Measurements from ENCODE around the gene MOSPD3.
A peak's percentile ranks its signal among the peaks of the same experiment; 100 is the strongest.

The MOSPD3 gene

DNA sequence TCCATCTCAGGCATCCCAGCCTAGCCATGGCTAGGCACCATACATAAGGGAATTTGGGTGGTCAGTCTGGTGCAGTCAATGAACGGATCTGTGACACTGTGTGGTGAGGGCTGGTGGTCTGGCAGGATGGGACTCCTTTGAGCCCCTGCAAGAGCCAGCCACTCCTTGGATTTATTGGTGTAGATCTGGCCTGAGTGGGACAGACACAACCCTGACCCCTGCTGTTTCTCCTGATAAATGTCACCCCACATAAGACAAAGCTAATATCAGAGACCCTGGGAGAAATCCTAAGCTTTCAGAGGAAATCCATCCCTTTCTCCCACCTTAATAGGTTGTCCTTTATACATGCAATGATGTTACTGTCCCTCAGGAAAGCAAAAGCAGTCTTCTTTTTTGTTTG lies 23.9 kb upstream of the MOSPD3 start:
- no peak overlapping the region for H3K27ac ChIP-seq
- no peak for DNase-seq (ENCODE audit: low spot score)
- H3K4me3 ChIP-seq = no peak overlapping the region
- TF ChIP-seq, protein P1, sequence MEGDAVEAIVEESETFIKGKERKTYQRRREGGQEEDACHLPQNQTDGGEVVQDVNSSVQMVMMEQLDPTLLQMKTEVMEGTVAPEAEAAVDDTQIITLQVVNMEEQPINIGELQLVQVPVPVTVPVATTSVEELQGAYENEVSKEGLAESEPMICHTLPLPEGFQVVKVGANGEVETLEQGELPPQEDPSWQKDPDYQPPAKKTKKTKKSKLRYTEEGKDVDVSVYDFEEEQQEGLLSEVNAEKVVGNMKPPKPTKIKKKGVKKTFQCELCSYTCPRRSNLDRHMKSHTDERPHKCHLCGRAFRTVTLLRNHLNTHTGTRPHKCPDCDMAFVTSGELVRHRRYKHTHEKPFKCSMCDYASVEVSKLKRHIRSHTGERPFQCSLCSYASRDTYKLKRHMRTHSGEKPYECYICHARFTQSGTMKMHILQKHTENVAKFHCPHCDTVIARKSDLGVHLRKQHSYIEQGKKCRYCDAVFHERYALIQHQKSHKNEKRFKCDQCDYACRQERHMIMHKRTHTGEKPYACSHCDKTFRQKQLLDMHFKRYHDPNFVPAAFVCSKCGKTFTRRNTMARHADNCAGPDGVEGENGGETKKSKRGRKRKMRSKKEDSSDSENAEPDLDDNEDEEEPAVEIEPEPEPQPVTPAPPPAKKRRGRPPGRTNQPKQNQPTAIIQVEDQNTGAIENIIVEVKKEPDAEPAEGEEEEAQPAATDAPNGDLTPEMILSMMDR (IDR thresholded peaks at IDR 0.05) = no peak

DNA sequence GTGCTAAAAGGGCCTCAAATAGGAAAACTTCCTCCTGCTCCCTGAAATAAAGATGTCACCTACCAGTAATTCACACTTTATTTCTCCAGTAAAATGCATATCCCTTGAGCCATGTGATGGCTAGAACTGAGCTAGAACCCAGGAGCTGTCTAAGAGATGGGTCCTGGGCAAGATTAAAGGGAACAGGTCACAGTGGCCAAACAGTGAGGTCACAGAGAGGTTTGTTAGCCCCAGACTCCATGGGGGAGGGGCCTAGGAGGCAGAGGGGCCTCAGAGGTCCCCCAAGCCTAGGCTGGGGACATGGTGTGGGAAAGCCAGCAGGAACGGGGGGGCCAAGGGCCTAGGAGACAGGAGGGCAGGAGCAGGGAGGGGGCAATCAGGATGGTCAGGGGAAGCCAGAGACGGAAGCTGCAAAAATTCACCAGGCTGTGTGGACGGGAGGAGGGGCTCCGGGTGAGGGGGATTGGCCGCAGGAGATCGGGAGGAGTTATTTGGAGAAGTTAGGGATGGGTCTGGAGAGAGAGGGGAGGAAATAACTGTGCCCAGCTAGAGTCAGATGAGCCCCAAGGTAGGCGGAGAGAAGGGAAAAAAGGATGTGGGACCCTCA lies 22.9 kb upstream of the MOSPD3 start:
- peak overlapping the region in 1 of 2 donors; percentile 13 for H3K27ac ChIP-seq
- peak overlapping the region; percentile 27 for H3K4me3 ChIP-seq
- TF ChIP-seq, protein P1 (IDR thresholded peaks at IDR 0.05) = no peak
- DNase-seq (ENCODE audit: low spot score) = no peak

DNA sequence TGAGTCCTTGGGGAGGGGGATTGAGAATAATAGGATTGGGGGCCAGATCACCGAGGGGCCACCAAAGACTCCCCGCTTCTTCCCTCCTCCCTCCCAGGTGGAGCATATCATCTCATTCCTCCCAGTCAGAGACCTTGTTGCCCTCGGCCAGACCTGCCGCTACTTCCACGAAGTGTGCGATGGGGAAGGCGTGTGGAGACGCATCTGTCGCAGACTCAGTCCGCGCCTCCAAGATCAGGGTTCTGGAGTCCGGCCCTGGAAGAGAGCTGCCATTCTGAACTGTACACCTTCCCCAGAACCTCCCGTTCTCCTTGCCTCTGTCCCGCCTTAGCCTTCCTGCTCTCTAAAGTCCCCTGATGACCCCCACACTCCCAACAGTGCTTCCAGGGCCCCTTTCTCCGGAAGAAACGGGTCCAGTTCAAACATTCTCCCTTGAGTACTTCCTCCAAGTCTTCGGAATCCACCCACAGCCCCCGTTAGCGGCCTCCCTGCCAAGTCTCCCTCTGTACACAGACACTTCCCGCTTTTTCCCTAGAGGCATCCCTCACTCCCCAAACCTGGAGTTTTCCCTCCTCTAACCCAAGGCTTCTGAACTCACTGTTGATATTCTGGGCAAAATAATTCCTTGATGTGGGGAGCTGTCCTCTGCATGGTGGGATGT lies 22.1 kb upstream of the MOSPD3 start:
- H3K27ac ChIP-seq = peak overlapping the region in 1 of 2 donors; percentile 13
- no peak for DNase-seq (ENCODE audit: low spot score)
- TF ChIP-seq, protein P1 (IDR thresholded peaks at IDR 0.05) = no peak
- H3K4me3 ChIP-seq = peak overlapping the region; percentile 27

DNA sequence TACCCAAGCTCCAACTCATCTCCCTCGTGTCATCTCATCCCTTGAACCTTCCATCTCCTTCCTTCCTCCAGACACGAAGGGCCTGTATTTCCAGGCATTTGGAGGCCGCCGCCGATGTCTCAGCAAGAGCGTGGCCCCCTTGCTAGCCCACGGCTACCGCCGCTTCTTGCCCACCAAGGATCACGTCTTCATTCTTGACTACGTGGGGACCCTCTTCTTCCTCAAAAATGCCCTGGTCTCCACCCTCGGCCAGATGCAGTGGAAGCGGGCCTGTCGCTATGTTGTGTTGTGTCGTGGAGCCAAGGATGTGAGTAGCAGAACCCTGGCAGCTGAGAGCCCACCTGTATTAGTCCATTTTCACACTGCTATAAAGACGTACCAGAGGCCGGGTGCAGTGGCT lies 20.7 kb upstream of the MOSPD3 start:
- Histone ChIP-seq H3K4me3 (no peak overlapping the region), H3K27ac (no peak overlapping the region)

DNA sequence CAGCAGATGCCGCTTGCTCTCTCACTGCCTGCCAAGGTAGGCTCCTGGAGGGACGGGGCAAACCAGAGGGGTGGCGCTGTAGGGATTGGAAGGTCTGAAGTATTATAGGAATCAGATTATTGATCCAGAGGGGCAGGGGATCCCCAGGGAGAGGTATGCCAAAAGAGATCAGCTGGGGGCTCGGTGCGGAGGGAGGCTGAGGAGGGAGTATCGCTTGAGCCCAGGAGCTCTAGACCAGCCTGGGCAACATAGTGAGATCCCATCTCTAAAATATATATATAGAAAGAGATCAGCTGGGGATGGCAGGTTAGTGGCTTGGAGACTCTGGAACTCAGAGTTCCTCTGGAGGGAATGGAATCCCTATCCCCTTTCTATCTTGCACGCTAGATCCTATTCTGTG lies 17.2 kb upstream of the MOSPD3 start:
- DNase-seq (ENCODE audit: low spot score) = no peak
- no peak overlapping the region for H3K27ac ChIP-seq
- no peak overlapping the region for H3K4me3 ChIP-seq
- TF ChIP-seq, protein P1 (IDR thresholded peaks at IDR 0.05) = no peak

More for the DNA sequence above, 20.7 kb upstream of the MOSPD3 start:
- TF ChIP-seq, protein P1 (IDR thresholded peaks at IDR 0.05) = no peak
- no peak for DNase-seq (ENCODE audit: low spot score)

DNA sequence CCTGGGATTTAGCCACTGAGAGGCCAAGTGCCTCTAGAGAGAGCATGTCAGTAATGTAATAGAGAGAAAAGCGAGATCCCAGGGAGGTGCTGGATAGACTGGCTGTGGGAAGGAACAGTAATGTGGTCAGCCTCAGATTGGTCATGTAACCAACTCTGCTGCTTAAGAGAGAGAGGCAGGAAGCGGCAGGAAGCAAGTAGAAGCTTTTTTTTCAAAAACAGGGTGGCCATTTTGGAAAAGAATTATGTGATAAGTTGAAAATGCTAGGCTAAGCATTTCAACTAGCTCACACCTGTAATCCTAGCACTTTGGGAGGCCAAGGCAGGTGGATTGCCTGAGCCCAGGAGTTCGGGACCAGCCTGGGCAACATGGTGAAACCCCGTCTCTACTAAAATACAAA lies 13.9 kb upstream of the MOSPD3 start:
- Histone ChIP-seq H3K27ac (no peak overlapping the region), H3K4me3 (no peak overlapping the region)
- TF ChIP-seq, protein P1 (IDR thresholded peaks at IDR 0.05) = no peak
- no peak for DNase-seq (ENCODE audit: low spot score)

Data from coronary artery (tissue), 2 donors.